ENCODE measurements around the gene CAMK2A.

The CAMK2A gene

GRCh38 chr5:150316320-150316719 is 26.7 kb upstream of the CAMK2A start:
- no peak for DNase-seq (ENCODE audit: low read depth in 2 of 2)

GRCh38 chr5:150315245-150315644 is 25.7 kb upstream of the CAMK2A start:
- DNase-seq (ENCODE audit: low read depth in 2 of 2) = no peak

DNA sequence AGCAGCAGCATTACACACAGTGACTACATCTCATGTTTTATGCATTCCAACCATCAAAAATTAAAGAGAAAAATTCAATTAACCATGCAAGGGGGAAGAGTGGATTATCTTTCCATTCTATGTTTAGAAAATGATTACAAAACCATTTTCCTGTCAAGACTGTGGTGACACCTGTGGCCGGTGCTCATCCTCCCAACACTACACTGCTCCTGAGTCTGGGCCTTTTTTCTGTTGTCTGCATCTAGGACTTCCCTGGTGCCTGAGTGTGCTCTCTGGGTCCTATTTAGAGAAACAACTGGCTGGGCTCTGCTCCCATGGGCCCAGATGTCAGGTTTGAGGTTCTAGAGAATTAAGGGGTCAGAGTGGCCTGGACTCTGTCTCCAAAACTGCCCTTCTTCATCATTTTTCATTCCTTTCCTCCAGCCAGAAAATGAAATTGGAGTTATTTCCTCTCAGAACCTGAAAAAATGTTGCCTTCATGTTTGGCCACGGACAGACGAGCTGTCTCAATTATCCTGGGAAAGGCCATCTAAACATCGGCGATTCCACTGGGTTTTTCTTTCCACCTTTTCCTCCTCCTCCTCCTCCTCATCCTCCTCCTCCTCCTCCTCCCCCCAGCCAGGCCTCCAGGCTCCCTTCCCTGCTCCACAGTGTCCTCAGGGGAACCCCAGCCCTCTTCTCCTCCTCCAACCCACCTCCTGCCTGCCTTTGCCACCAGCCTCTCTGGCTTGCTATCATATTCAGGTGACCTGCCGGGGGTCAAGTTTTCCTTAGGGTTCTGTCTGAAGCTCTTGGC is 24.5 kb upstream of the CAMK2A start:
- no peak for DNase-seq (ENCODE audit: low read depth in 2 of 2)

GRCh38 chr5:150313501-150313900 is 23.9 kb upstream of the CAMK2A start:
- no peak for DNase-seq (ENCODE audit: low read depth in 2 of 2)

- no peak for DNase-seq (ENCODE audit: low read depth in 2 of 2)
These were observed 22.9 kb upstream of the CAMK2A start for GRCh38 chr5:150312518-150312917.

GRCh38 chr5:150311015-150311692 is 21.6 kb upstream of the CAMK2A start:
- DNase-seq (ENCODE audit: low read depth in 2 of 2) = no peak

DNA sequence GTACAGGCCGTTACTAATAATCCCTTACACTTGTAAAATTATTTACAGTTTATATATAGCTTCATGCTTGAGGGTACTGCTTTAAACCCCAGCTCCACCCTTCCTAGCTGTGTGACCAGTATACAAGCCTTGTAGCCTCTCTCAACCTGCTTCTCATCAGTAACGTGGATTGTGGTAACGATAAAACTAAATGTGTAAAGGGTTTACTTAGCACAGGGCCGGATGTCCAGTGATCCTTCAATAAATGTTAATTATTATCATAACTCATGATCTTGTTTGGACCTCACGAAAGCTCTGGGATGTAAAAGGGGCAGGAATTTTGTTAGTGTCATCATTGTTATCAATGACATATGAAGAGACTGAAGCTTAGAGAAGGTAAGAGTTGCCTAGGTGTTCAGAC is 20.7 kb upstream of the CAMK2A start:
- no peak for DNase-seq (ENCODE audit: low read depth in 2 of 2)

GRCh38 chr5:150309886-150310239 is 20.3 kb upstream of the CAMK2A start:
- DNase-seq (ENCODE audit: low read depth in 2 of 2) = no peak

GRCh38 chr5:150309101-150309885 is 19.7 kb upstream of the CAMK2A start:
- no peak for DNase-seq (ENCODE audit: low read depth in 2 of 2)

- no peak for DNase-seq (ENCODE audit: low read depth in 2 of 2)
These were observed 18.2 kb upstream of the CAMK2A start for GRCh38 chr5:150307617-150308426.

DNA sequence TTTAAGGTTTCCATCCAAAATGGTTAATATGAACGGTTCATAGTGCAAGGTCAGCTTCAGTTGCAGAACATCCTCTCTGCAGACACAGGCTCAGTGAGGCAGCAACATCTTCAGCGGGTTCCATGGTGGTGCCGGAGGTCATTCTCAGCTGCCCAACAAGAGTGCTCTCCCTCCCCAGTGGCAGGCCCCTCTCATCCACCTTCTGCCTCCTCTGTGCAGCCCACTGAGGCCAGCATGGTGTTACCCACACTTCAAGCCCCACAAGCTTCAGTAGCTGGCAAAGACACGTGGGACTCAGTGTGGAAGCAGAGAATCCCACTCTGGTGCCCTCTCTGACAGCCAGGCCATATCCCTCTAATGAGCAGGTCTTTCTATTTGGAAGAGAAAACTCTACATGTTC is 17.2 kb upstream of the CAMK2A start:
- no peak for DNase-seq (ENCODE audit: low read depth in 2 of 2)

DNA sequence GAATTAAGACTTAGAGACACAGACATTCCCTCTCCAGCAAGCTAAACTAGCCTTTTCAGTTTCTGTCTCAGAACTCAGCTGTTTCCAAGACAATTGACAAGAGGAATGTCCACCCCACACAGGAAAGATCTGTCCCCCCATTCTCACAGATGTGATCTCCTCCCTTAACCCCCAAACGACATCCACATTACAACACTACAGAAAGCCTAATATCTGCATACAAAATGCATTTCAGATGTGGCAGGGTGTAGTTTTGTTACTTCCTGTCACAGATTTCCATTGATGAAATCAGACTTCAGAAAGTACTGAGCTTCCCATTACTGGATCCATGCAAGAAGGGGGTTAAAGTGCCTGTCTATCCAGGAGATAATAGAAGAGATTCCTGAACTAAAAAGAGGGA is 16.0 kb upstream of the CAMK2A start:
- no peak for DNase-seq (ENCODE audit: low read depth in 2 of 2)

DNA sequence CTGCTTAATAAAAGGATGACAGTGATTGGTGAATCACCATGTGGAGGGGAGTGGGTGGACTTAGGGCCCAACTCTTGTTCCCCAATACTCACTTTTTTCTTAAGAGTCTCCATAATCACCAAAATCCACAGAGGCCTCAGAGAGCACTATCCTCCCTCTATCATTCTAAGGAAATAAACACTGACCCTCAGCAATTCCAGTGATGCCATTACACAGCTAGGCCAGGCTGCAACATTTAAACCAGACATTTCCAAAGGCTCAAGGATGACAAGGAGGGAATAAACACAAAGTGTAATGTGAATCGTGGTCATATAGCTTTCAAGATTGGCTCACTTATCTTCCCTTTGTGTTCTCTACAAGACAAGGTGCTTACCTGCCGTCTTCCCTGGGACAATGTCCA is 15.5 kb upstream of the CAMK2A start:
- no peak for DNase-seq (ENCODE audit: low read depth in 2 of 2)

DNA sequence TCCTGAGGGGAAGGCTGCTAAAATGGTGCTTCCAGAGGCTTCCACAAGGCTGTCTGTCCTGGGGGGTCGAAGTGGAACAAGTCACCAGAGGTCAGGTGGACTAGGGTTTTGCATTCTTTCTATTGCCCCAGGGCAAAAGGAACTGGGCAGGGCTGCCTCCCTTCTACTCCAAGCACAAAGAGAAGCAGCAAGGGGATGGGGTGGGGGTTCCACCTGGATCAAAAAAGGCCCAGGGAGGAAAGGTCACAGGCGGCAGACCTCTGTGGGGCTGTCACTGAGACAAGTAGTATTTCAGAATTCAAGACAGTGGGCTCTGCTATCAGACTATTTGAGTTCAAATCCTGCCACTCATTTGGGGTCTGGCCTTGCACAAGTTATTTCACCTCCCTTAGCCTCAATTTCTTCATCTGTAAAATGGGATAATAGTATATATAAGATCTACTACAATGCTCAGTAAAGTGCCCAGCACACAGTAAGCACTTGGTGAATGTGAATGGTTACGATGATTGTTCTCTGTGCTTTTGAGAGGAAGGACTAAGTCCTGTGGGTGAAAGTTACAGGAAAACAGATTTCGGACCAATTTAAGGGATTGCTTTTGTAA is 15.0 kb upstream of the CAMK2A start:
- DNase-seq (ENCODE audit: low read depth in 2 of 2) = no peak

- DNase-seq (ENCODE audit: low read depth in 2 of 2) = no peak
These were observed 14.2 kb upstream of the CAMK2A start for GRCh38 chr5:150303660-150304386.

- no peak for DNase-seq (ENCODE audit: low read depth in 2 of 2)
These were observed 13.6 kb upstream of the CAMK2A start for GRCh38 chr5:150303070-150303615.

- no peak for DNase-seq (ENCODE audit: low read depth in 2 of 2)
These were observed 12.9 kb upstream of the CAMK2A start, which contains the start of gene ARSI for GRCh38 chr5:150302301-150303069. Gene ARSI (minus strand): TSS chr5:150302905. CDS start chr5:150302373, 532 bp downstream.

DNA sequence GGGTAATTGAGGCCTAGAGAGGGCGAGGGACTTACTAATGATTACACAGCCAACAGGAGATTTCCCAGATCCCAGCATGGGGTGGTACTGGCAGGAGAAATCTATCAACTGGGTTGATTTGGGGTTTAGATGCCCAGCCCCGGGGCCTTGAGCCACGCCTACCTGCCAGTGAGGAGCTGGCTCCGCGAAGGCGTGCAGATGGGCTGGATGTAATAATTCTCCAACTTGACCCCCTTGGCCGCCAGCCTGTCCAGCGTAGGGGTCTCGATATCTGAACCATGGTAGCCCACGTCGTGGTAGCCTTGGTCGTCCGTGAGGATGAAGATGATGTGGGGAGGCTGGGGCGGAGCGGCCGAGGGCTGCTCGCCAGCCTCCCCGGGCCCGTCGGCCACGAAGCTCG is 12.3 kb upstream of the CAMK2A start:
- no peak for DNase-seq (ENCODE audit: low read depth in 2 of 2)

DNA sequence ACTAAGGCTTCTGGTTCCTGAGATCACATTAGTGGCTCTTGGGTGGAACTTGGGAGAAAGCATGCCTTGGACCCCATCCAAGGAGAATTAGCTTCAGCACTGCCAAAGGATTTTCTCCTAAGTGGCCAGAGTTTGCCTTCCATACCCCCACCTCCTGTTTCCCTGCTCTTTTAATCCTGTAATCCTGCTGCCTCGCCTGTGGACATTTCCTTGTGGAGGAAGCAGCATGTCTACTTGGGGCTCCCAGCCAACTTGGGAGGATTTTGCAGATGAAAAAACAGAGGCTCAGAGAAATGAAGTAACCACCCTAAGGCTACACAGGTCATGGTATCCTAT is 11.6 kb upstream of the CAMK2A start:
- DNase-seq (ENCODE audit: low read depth in 2 of 2) = no peak
